ENCODE measurements around the gene USP34.
"Not testable (repeated sequence)": the region's sequence is repeated elsewhere in the genome, so short reads cannot be mapped to it uniquely, and the experiment has no call there.

The USP34 gene

GRCh38 chr2:61456746-61457420, 14.0 kb downstream of the USP34 start:
- DNase-seq (ENCODE audit: low spot score): no peak
- TF ChIP-seq CTCF (IDR thresholded peaks at IDR 0.05; ENCODE audit: extremely low read depth, missing control alignments): no peak

- no peak for DNase-seq (ENCODE audit: low spot score)
- no peak for TF ChIP-seq CTCF (IDR thresholded peaks at IDR 0.05; ENCODE audit: extremely low read depth, missing control alignments)
Measured at GRCh38 chr2:61456070-61456745, 14.7 kb downstream of the USP34 start.

- not testable (repeated sequence) for DNase-seq (ENCODE audit: low spot score)
Measured at GRCh38 chr2:61454972-61455371, 15.9 kb downstream of the USP34 start.

GRCh38 chr2:61454383-61454782, 16.5 kb downstream of the USP34 start:
- TF ChIP-seq CTCF (IDR thresholded peaks at IDR 0.05; ENCODE audit: extremely low read depth, missing control alignments): no peak

GRCh38 chr2:61452392-61452791, 18.5 kb downstream of the USP34 start:
- TF ChIP-seq CTCF (IDR thresholded peaks at IDR 0.05; ENCODE audit: extremely low read depth, missing control alignments): no peak
- no peak for DNase-seq (ENCODE audit: low spot score)

More at GRCh38 chr2:61454383-61454782, 16.5 kb downstream of the USP34 start:
- no peak for DNase-seq (ENCODE audit: low spot score)

GRCh38 chr2:61451178-61451577, 19.7 kb downstream of the USP34 start:
- DNase-seq (ENCODE audit: low spot score): no peak
- TF ChIP-seq CTCF (IDR thresholded peaks at IDR 0.05; ENCODE audit: extremely low read depth, missing control alignments): no peak

GRCh38 chr2:61450144-61450543, 20.7 kb downstream of the USP34 start:
- no peak for TF ChIP-seq CTCF (IDR thresholded peaks at IDR 0.05; ENCODE audit: extremely low read depth, missing control alignments)
- no peak for DNase-seq (ENCODE audit: low spot score)

GRCh38 chr2:61448229-61448628, 22.7 kb downstream of the USP34 start:
- DNase-seq (ENCODE audit: low spot score): no peak
- TF ChIP-seq CTCF (IDR thresholded peaks at IDR 0.05; ENCODE audit: extremely low read depth, missing control alignments): no peak

- not testable (repeated sequence) for DNase-seq (ENCODE audit: low spot score)
Measured at GRCh38 chr2:61446971-61447370, 23.9 kb downstream of the USP34 start.

Data from GM20000 (cell line).